ENCODE data around the gene RBM47. TPM values are rescaled to one million over a fixed set of nuclear protein-coding genes. Genes with fewer than 3 reads are reported as not detected.

Gene RBM47
- total RNA-seq, 2 experiments from 2014 or later: 1.7 to 2.6 TPM

GRCh38 chr4:40484346-40485090 lies 145.1 kb downstream of the RBM47 start:
- ChIA-PET POLR2A (no interaction called here), CTCF (no interaction called here)

GRCh38 chr4:40482985-40483647 lies 146.5 kb downstream of the RBM47 start:
- H3K4me1 Mint-ChIP-seq (ENCODE audit: low read depth): no peaks in the 10 kb centered on the region
- no peaks in the 10 kb centered on the region for H3K9me3 Mint-ChIP-seq
- no peak for DNase-seq
- H3K27ac Mint-ChIP-seq: no peak overlapping the region
- intact Hi-C loops (cut with micrococcal nuclease): no loop called here
- ChIA-PET POLR2A (no interaction called here), CTCF (no interaction called here)
- H3K27me3 Mint-ChIP-seq: peaks cover 14% of the 10 kb centered on the region
- no peaks in the 10 kb centered on the region for H3K36me3 Mint-ChIP-seq
- H3K4me3 Mint-ChIP-seq: no peak overlapping the region

More at GRCh38 chr4:40484346-40485090, 145.1 kb downstream of the RBM47 start:
- no peaks in the 10 kb centered on the region for H3K36me3 Mint-ChIP-seq
- intact Hi-C loops (cut with micrococcal nuclease): no loop called here
- no peaks in the 10 kb centered on the region for H3K4me1 Mint-ChIP-seq (ENCODE audit: low read depth)
- no peak overlapping the region for H3K4me3 Mint-ChIP-seq
- no peaks in the 10 kb centered on the region for H3K9me3 Mint-ChIP-seq
- H3K27ac Mint-ChIP-seq: no peak overlapping the region
- H3K27me3 Mint-ChIP-seq: peaks cover 14% of the 10 kb centered on the region
- DNase-seq: no peak

- POLR2A ChIA-PET: no interaction called here
- Mint-ChIP-seq H3K27me3 (peaks cover 12% of the 10 kb centered on the region), H3K4me3 (no peak overlapping the region), H3K27ac (no peak overlapping the region), H3K36me3 (no peaks in the 10 kb centered on the region), H3K9me3 (no peaks in the 10 kb centered on the region), H3K4me1 (ENCODE audit: low read depth) (no peaks in the 10 kb centered on the region)
- intact Hi-C loops (cut with micrococcal nuclease): no loop called here
- CTCF ChIA-PET: no interaction called here
- DNase-seq: no peak
Measured at GRCh38 chr4:40481977-40482376, 147.7 kb downstream of the RBM47 start.

- no peak overlapping the region for H3K27ac Mint-ChIP-seq
- H3K36me3 Mint-ChIP-seq: no peaks in the 10 kb centered on the region
- no peaks in the 10 kb centered on the region for H3K9me3 Mint-ChIP-seq
- intact Hi-C loops (cut with micrococcal nuclease): no loop called here
- no peaks in the 10 kb centered on the region for H3K4me1 Mint-ChIP-seq (ENCODE audit: low read depth)
- DNase-seq: no peak
- H3K4me3 Mint-ChIP-seq: no peak overlapping the region
- POLR2A ChIA-PET: no interaction called here
- H3K27me3 Mint-ChIP-seq: peaks cover 11% of the 10 kb centered on the region
- CTCF ChIA-PET: no interaction called here
Measured at GRCh38 chr4:40480291-40480690, 149.4 kb downstream of the RBM47 start.

GRCh38 chr4:40479378-40479777 lies 150.3 kb downstream of the RBM47 start:
- H3K4me3 Mint-ChIP-seq: no peak overlapping the region

GRCh38 chr4:40475609-40476008 lies 154.1 kb downstream of the RBM47 start:
- POLR2A ChIA-PET: interaction anchor here (0.5 to 0.6 kb wide), 2 partner anchors 9 to 305 kb away, joined by 3 to 4 read pairs; no protein-coding TSS in a partner anchor
- no peaks in the 10 kb centered on the region for H3K9me3 Mint-ChIP-seq
- H3K4me3 Mint-ChIP-seq: no peak overlapping the region
- peaks cover 3% of the 10 kb centered on the region for H3K27me3 Mint-ChIP-seq
- no peak for DNase-seq
- H3K36me3 Mint-ChIP-seq: no peaks in the 10 kb centered on the region
- peaks cover 3% of the 10 kb centered on the region for H3K4me1 Mint-ChIP-seq (ENCODE audit: low read depth)
- intact Hi-C loops (cut with micrococcal nuclease): no loop called here
- H3K27ac Mint-ChIP-seq: no peak overlapping the region
- CTCF ChIA-PET: interaction anchor here (1.1 to 1.2 kb wide), 3 partner anchors 159 to 423 kb away, joined by 3 to 4 read pairs (median 3); no protein-coding TSS in a partner anchor

More at GRCh38 chr4:40479378-40479777, 150.3 kb downstream of the RBM47 start:
- no peak overlapping the region for H3K27ac Mint-ChIP-seq
- no peaks in the 10 kb centered on the region for H3K36me3 Mint-ChIP-seq
- peaks cover 6% of the 10 kb centered on the region for H3K27me3 Mint-ChIP-seq
- DNase-seq: no peak
- H3K4me1 Mint-ChIP-seq (ENCODE audit: low read depth): no peaks in the 10 kb centered on the region
- H3K9me3 Mint-ChIP-seq: no peaks in the 10 kb centered on the region
- POLR2A ChIA-PET: no interaction called here
- intact Hi-C loops (cut with micrococcal nuclease): no loop called here
- CTCF ChIA-PET: no interaction called here

GRCh38 chr4:40473578-40474388 lies 155.9 kb downstream of the RBM47 start:
- no peaks in the 10 kb centered on the region for H3K9me3 Mint-ChIP-seq
- H3K4me3 Mint-ChIP-seq: no peak overlapping the region
- H3K4me1 Mint-ChIP-seq (ENCODE audit: low read depth): peaks cover 3% of the 10 kb centered on the region
- CTCF ChIA-PET: no interaction called here
- H3K36me3 Mint-ChIP-seq: no peaks in the 10 kb centered on the region
- POLR2A ChIA-PET: no interaction called here
- H3K27me3 Mint-ChIP-seq: no peaks in the 10 kb centered on the region
- H3K27ac Mint-ChIP-seq: no peak overlapping the region
- intact Hi-C loops (cut with micrococcal nuclease): no loop called here
- DNase-seq: no peak

- H3K9me3 Mint-ChIP-seq: no peaks in the 10 kb centered on the region
- ChIA-PET POLR2A (no interaction called here), CTCF (no interaction called here)
- no peak for DNase-seq
- H3K4me3 Mint-ChIP-seq: no peak overlapping the region
- no peaks in the 10 kb centered on the region for H3K36me3 Mint-ChIP-seq
- H3K4me1 Mint-ChIP-seq (ENCODE audit: low read depth): peaks cover 5% of the 10 kb centered on the region
- no peak overlapping the region for H3K27ac Mint-ChIP-seq
- H3K27me3 Mint-ChIP-seq: no peaks in the 10 kb centered on the region
- intact Hi-C loops (cut with micrococcal nuclease): no loop called here
Measured at GRCh38 chr4:40471923-40472322, 157.7 kb downstream of the RBM47 start.

GRCh38 chr4:40466789-40467188 lies 162.9 kb downstream of the RBM47 start:
- intact Hi-C loops (cut with micrococcal nuclease): no loop called here
- POLR2A ChIA-PET: interaction anchor here (0.6 to 0.7 kb wide), 2 partner anchors 9 to 1529 kb away, joined by 3 to 4 read pairs; no protein-coding TSS in a partner anchor
- H3K27ac Mint-ChIP-seq: no peak overlapping the region

GRCh38 chr4:40462326-40462725 lies 167.3 kb downstream of the RBM47 start:
- CTCF ChIA-PET: no interaction called here
- Mint-ChIP-seq H3K36me3 (no peaks in the 10 kb centered on the region), H3K27ac (no peak overlapping the region), H3K9me3 (no peaks in the 10 kb centered on the region), H3K27me3 (peaks cover 2% of the 10 kb centered on the region), H3K4me3 (no peak overlapping the region), H3K4me1 (ENCODE audit: low read depth) (peaks cover 14% of the 10 kb centered on the region)
- intact Hi-C loops (cut with micrococcal nuclease): no loop called here
- DNase-seq: peak; percentile 25
- POLR2A ChIA-PET: no interaction called here

More at GRCh38 chr4:40466789-40467188, 162.9 kb downstream of the RBM47 start:
- H3K36me3 Mint-ChIP-seq: no peaks in the 10 kb centered on the region
- H3K9me3 Mint-ChIP-seq: no peaks in the 10 kb centered on the region
- no peak for DNase-seq
- CTCF ChIA-PET: no interaction called here
- peaks cover 2% of the 10 kb centered on the region for H3K27me3 Mint-ChIP-seq
- H3K4me3 Mint-ChIP-seq: no peak overlapping the region
- H3K4me1 Mint-ChIP-seq (ENCODE audit: low read depth): peaks cover 16% of the 10 kb centered on the region

GRCh38 chr4:40461879-40462278 lies 167.8 kb downstream of the RBM47 start:
- DNase-seq: no peak
- Mint-ChIP-seq H3K36me3 (no peaks in the 10 kb centered on the region), H3K27me3 (peaks cover 2% of the 10 kb centered on the region), H3K9me3 (no peaks in the 10 kb centered on the region), H3K4me3 (no peak overlapping the region), H3K27ac (no peak overlapping the region), H3K4me1 (ENCODE audit: low read depth) (peaks cover 12% of the 10 kb centered on the region)
- intact Hi-C loops (cut with micrococcal nuclease): no loop called here
- ChIA-PET CTCF (no interaction called here), POLR2A (no interaction called here)

- Mint-ChIP-seq H3K4me1 (ENCODE audit: low read depth) (peaks cover 7% of the 10 kb centered on the region), H3K4me3 (no peak overlapping the region), H3K9me3 (no peaks in the 10 kb centered on the region), H3K27me3 (peaks cover 2% of the 10 kb centered on the region), H3K36me3 (no peaks in the 10 kb centered on the region), H3K27ac (no peak overlapping the region)
- DNase-seq: no peak
- ChIA-PET POLR2A (no interaction called here), CTCF (no interaction called here)
- intact Hi-C loops (cut with micrococcal nuclease): no loop called here
Measured at GRCh38 chr4:40461062-40461461, 168.6 kb downstream of the RBM47 start.

Measured in activated CD4-positive, alpha-beta memory T cell treated with anti-CD3 and anti-CD28 coated beads for 36 hours (primary cell).